ENCODE results near the gene MAN2B1.
"Not testable (repeated sequence)": the region's sequence is repeated elsewhere in the genome, so short reads cannot be mapped to it uniquely, and the experiment has no call there.

The MAN2B1 gene

GRCh38 chr19:12666265-12667048 is at the start of gene MAN2B1, which contains the start of gene WDR83:
Gene MAN2B1, minus strand, starts transcription at chr19:12666742. Its CDS starts 41 bp downstream, at chr19:12666701.
Gene WDR83, plus strand, starts transcription at chr19:12666807. Its CDS starts 2,984 bp downstream, at chr19:12669791.
- peak; percentile 59 to 63 for DNase-seq

- DNase-seq, result no peak
Observed at GRCh38 chr19:12715929-12716328, 49.4 kb upstream of the MAN2B1 start.

GRCh38 chr19:12715102-12715501 is 48.6 kb upstream of the MAN2B1 start:
- DNase-seq, result no peak

- not testable (repeated sequence) for DNase-seq
Observed at GRCh38 chr19:12713304-12713703, 46.8 kb upstream of the MAN2B1 start.

DNA sequence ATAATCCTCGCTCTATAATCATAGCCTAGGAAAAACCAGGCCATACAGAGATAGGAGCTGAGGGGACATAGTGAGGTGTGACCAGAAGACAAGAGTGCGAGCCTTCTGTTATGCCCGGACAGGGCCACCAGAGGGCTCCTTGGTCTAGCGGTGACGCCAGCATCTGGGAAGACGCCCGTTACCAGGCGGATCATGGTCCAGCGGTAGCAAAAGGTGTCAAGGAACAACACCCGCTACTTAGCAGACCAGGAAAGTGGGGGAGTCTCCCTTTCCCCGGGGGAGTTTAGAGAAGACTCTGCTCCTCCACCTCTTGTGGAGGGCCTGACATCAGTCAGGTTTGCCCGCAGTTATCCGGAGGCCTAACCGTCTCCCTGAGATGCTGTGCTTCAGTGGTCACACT is 45.5 kb upstream of the MAN2B1 start:
- not testable (repeated sequence) for DNase-seq

GRCh38 chr19:12711187-12711586 is 44.6 kb upstream of the MAN2B1 start:
- DNase-seq, result no peak

GRCh38 chr19:12708641-12709040 is 42.1 kb upstream of the MAN2B1 start:
- no peak for DNase-seq

DNA sequence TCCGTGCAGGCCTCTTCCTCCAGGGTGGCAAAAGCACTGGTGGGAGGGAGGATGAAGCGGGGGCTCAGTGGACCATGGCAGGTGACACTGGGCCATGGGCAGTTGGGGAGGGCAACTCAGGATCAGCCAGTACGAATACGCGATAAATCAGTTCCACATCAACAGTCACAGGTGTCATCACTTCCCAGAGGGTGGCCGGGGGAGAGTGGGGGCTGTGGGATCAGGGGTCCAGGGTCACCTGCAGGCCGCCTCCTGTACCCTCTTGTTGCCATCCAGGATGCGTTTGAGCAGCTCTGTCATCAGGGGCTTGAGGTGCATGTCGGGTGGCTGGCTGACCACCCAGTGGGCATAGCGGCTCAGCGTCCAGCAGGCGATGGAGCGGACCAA is 39.8 kb upstream of the MAN2B1 start:
- DNase-seq, result no peak

- DNase-seq, result no peak
Observed at GRCh38 chr19:12705654-12706331, 39.3 kb upstream of the MAN2B1 start.

DNA sequence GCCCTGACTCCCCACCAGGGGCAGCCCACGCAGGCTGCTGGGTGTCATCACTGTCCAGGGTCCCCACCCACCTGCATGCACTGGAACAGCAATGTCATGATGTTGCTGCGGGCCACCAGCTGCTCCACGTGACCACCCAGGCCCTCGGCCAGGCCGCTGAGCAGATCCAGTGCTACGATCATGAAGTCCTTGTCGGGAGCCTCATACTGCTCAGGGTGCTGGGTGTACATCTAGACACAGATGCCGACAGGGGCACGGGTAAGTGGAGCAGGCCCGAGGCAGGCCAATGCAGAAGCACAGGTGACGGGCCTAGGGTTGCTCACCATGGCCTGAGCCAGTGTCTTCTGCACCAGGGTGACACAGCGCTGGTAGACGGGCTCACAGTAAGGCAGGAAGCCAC is 38.6 kb upstream of the MAN2B1 start:
- DNase-seq, result no peak

- peak in 1 of 2 experiments; percentile 52 for DNase-seq
Observed at GRCh38 chr19:12703046-12703445, 36.5 kb upstream of the MAN2B1 start.

- DNase-seq, result no peak
Observed at GRCh38 chr19:12701596-12702282, 35.2 kb upstream of the MAN2B1 start.

GRCh38 chr19:12698138-12698537 is 31.6 kb upstream of the MAN2B1 start:
- DNase-seq, result no peak

DNA sequence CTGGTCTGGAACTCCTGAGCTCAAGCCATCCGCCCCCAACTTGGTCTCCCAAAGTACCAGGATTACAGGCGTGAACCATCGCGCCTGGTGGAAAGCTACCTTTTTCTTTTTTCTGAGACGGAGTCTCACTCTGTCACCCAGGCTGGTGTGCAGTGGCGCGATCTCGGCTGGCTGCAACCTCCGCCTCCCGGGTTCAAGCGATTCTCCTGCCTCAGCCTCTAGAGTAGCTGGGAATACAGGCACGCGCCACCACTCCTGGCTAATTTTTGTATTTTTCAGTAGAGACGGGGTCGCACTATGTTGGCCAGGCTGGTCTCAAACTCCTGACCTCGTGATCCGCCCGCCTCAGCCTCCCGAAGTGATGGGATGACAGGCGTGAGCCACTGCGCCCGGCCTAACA is 30.9 kb upstream of the MAN2B1 start:
- not testable (repeated sequence) for DNase-seq

DNA sequence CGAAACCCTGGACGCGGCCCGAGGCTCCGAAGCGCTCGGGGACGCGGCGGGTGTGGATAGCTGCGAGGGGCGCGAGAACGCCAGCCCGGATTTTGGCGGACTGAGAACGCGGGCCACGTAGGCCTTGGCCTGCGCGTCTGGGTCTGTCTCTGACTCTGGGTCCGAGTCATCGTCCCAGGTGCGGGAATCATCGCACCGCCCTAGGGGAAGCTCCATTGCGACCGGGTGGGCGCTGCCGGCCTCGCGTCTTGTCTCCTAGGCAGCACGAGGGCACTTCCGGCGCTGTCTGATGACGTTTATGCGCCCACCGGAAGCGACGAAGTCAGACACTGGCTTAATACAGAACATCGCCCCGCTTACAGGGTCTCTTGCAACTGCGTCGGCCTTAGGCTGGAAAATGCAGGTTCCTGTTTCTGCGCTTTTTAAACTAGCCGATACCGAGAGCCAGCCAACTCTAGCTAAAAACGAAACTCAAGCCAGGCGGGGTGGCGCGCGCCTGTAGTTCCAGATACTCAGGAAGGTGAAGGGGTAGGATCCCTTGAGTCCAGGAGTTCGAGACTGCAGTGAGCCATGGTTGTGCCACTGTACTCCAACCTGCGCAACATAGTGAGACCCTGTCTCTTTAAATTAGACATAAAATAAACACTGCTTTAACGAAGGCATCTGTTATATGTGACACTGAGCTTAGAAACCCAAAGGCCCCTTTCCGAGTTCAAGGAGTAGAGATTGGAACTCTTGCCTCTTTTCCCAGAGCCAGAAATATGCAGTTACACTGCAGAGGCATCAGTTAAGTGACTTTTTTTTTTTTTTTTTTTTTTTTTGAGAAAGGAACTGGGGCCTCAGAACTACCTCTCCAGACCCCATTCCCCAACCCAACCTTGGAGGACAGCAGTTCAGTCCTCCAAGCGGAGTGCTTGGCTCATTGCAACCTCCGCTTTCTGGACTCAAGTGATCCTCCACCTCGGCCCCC is 30.1 kb upstream of the MAN2B1 start, which contains the start of gene FBXW9:
FBXW9 (minus strand) TSS at position 266 of the 970 bp plus-strand sequence; CDS start at position 216, 50 bp downstream.
- DNase-seq, result peak; percentile 82 to 91

DNA sequence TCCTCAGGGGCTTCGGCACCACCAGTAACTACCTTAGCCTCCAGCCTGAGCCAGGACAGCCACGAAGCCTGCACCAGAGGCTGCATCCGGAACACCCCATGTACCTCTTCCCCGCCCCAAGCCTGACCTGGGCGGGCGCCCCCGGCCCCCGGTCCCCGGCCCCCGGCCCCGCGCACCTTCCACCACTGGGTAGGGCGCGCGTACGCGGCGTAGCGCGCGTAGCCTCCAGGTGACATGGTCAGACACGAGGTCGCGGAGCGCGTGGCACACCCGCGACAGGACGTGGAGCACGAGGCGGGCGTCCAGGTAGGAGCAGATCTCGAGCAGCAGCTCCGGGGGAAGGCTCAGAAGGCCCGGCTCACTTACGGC is 29.4 kb upstream of the MAN2B1 start:
- no peak for DNase-seq

GRCh38 chr19:12695514-12695913 is 29.0 kb upstream of the MAN2B1 start:
- no peak for DNase-seq

GRCh38 chr19:12695096-12695495 is 28.6 kb upstream of the MAN2B1 start:
- DNase-seq, result no peak

DNA sequence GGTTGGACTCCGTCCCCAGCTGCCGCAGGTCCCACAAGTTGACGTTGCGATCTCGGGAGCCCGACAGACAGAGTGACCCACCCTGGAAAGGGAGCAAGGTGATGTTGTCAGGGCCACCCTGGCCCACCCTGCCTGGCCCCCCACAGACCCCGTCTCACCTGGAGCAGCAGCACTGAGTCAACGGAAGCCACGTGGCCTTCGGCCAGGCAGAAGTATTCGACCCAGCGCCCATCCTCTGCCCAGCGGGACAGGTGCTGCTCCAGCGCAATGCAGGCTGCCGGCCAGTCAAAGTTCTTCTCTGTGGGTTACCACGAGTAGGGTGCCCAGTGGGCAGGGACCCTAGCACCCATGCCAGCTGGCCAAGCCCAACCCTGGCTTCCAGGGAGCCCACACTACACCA is 28.1 kb upstream of the MAN2B1 start:
- DNase-seq, result no peak

- no peak for DNase-seq
Observed at GRCh38 chr19:12692960-12693359, 26.4 kb upstream of the MAN2B1 start.

GRCh38 chr19:12689581-12690216 is 23.2 kb upstream of the MAN2B1 start:
- no peak for DNase-seq

DNA sequence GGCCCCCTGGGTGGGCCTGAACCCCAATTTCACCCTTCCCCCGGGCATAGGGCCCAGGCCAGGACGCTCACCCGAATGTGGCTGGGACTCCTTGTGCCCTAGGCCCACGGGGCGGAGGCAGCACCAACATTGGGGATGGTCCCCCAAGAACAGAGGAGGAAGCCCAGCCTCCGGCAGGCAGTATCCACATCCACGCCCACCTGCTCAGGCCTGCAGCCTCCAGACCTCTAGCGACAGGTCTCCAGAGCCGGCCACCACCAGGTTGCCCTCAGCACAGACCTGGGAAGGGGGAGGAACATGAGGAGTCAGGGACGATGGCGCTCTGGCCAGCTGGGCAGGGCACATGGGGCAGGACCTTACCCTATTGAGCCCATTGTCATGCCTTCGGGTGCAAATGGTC is 22.5 kb upstream of the MAN2B1 start:
- DNase-seq, result no peak
